ENCODE results near the gene MYL12A. TPM values are rescaled to one million over a fixed set of nuclear protein-coding genes. Genes with fewer than 3 reads are reported as not detected.

MYL12A gene
- total and polyA plus RNA-seq, 2 donors (not counting 3 experiments of a cell fraction or from before 2014, with no cell fraction given), result 597 to 796 TPM

DNA sequence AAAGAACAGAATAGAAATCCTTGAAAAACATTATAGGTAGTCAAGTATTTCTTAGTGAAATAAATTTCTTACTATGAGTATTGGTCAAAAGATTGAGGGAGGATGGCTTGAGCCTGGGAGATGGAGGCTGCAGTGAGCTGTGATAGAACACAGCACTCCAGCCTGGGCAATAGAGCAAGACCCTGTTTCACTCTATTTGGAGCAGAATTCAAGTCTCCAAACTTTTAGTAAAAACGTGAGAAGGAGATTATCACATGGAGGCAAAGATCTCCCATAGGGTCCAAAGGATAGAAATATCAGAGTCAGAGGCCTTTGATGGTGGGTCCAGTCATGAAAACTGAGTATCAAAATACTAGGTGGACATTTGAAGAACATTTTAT lies 2.4 kb upstream of the MYL12A start:
- CTCF ChIA-PET, result interaction anchor here (0.6 to 4.8 kb wide), 26 partner anchors 63 to 1659 kb away, joined by 3 to 54 read pairs (median 6); no protein-coding TSS in a partner anchor
- no TSS peak for BruUV-seq (replicated peaks)
- Histone ChIP-seq H3K4me2 (ENCODE audit: insufficient read depth, low read length) (peak overlapping the region; percentile 74), H3K27me3 (ENCODE audit: control insufficient read depth in 2 of 2, insufficient read depth in 2 of 2, low read length in 2 of 2) (no peaks in the 10 kb centered on the region), H3K4me3 (replicated peaks in 1 of 3; ENCODE audit: insufficient read depth in 1 of 3, low read depth in 1 of 3, low read length in 3 of 3) (no peak overlapping the region), H2AFZ (ENCODE audit: low read depth, low read length) (no peak overlapping the region), H3K9ac (replicated peaks; ENCODE audit: extremely low read depth, insufficient read depth, low read length) (no peak overlapping the region), H3K36me3 (ENCODE audit: control insufficient read depth in 2 of 2, extremely low read depth in 1 of 2, insufficient read depth in 2 of 2, low read length in 2 of 2) (peaks cover 0 to under 1% of the 10 kb centered on the region in 2 experiments), H3K9me1 (replicated peaks; ENCODE audit: control insufficient read depth, extremely low read depth, insufficient read depth, low read length) (no peaks in the 10 kb centered on the region), H3K27ac (ENCODE audit: insufficient read depth, low read depth, low read length) (no peak overlapping the region), H4K20me1 (replicated peaks; ENCODE audit: control insufficient read depth, extremely low read depth, insufficient read depth, low read length) (no peaks in the 10 kb centered on the region), H3K79me2 (ENCODE audit: control insufficient read depth, insufficient read depth, low read length) (peaks cover 24% of the 10 kb centered on the region), H3K9me3 (replicated peaks; ENCODE audit: control insufficient read depth, insufficient read depth, low read length) (no peaks in the 10 kb centered on the region), H3K4me1 (ENCODE audit: control insufficient read depth, extremely low read depth, insufficient read depth, low read length) (peaks cover 17% of the 10 kb centered on the region)
- dilution Hi-C loops (cut with MboI; ENCODE audit: extremely low pct_ligation_motif_present, low sequenced_read_pairs) (no loop called here), intact Hi-C loops (cut with micrococcal nuclease) (loop anchor here (5.0 to 10.0 kb wide), 2 partner anchors 940 to 1658 kb away; no protein-coding TSS in a partner anchor)
- POLR2A ChIA-PET, result interaction anchor here (1.0 to 1.4 kb wide), 2 partner anchors 322 to 674 kb away, joined by 3 to 4 read pairs; partner anchors contain the start of genes METTL4 and NDC80
- DNase-seq (ENCODE audit: low read depth, low spot score) (no peak), FAIRE-seq (no peak)
- no peak for TF ChIP-seq MYC (IDR thresholded peaks at IDR 0.05; ENCODE audit: low read depth, low read length)
- no peak for TF ChIP-seq POLR2A (IDR thresholded peaks at IDR 0.05; ENCODE audit: low read depth, low read length)
- no peak for TF ChIP-seq CTCF (IDR thresholded peaks at IDR 0.05; ENCODE audit: extremely low read depth in 1 of 2, insufficient read depth in 1 of 2, low read depth in 1 of 2, low read length in 2 of 2)
- no peak for TF ChIP-seq JUN (IDR thresholded peaks at IDR 0.05; ENCODE audit: borderline replicate concordance, insufficient read depth, insufficient read length, low read depth)
- TF ChIP-seq, protein P1, sequence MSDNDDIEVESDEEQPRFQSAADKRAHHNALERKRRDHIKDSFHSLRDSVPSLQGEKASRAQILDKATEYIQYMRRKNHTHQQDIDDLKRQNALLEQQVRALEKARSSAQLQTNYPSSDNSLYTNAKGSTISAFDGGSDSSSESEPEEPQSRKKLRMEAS (IDR thresholded peaks at IDR 0.05; ENCODE audit: insufficient read depth, insufficient read length), result no peak
- no peak for TF ChIP-seq GATA2 (IDR thresholded peaks at IDR 0.05; ENCODE audit: insufficient read depth, insufficient read length, low read depth, low read length)
- TF ChIP-seq EZH2 (IDR thresholded peaks at IDR 0.05; ENCODE audit: borderline replicate concordance, low read depth, low read length, severe bottlenecking), result no peak
- TF ChIP-seq POLR2AphosphoS5 (IDR thresholded peaks at IDR 0.05; ENCODE audit: insufficient read depth, low read depth, low read length), result no peak
- TF ChIP-seq FOS (IDR thresholded peaks at IDR 0.05; ENCODE audit: borderline replicate concordance, insufficient read depth, low read length), result no peak
